ENCODE data around the gene PRR5.

DNA sequence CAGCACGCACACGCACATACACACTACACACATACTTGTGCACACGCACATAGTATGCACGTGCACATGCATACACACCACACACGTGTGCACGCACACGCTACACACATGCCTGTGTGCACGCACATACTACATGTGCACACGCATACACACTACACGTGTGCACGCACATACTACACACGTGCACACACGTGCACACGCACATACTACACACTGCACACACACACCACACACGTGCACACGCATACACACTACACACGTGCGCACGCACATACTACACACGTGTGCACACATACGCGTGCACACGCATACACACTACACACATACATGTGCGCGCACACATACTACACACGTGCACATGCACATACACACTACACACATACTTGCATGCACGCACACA, 30.7 kb downstream of the PRR5 start:
- TF ChIP-seq, protein P1, sequence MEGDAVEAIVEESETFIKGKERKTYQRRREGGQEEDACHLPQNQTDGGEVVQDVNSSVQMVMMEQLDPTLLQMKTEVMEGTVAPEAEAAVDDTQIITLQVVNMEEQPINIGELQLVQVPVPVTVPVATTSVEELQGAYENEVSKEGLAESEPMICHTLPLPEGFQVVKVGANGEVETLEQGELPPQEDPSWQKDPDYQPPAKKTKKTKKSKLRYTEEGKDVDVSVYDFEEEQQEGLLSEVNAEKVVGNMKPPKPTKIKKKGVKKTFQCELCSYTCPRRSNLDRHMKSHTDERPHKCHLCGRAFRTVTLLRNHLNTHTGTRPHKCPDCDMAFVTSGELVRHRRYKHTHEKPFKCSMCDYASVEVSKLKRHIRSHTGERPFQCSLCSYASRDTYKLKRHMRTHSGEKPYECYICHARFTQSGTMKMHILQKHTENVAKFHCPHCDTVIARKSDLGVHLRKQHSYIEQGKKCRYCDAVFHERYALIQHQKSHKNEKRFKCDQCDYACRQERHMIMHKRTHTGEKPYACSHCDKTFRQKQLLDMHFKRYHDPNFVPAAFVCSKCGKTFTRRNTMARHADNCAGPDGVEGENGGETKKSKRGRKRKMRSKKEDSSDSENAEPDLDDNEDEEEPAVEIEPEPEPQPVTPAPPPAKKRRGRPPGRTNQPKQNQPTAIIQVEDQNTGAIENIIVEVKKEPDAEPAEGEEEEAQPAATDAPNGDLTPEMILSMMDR (IDR thresholded peaks at IDR 0.05; ENCODE audit: low read depth, low read length): no peak
- TF ChIP-seq EZH2phosphoT487 (IDR thresholded peaks at IDR 0.05; ENCODE audit: low read depth): no peak

Measured in OCI-LY3 (cell line).